Activated CD8-positive, alpha-beta memory T cell treated with anti-CD3 and anti-CD28 coated beads for 24 hours (primary cell): ENCODE data around the gene KLHL12.

ENCODE experiments used
- DNase-seq: peaks from one replicate; pipeline ENCODE4 v3.0.0-alpha.2; 2020

The KLHL12 gene

DNA sequence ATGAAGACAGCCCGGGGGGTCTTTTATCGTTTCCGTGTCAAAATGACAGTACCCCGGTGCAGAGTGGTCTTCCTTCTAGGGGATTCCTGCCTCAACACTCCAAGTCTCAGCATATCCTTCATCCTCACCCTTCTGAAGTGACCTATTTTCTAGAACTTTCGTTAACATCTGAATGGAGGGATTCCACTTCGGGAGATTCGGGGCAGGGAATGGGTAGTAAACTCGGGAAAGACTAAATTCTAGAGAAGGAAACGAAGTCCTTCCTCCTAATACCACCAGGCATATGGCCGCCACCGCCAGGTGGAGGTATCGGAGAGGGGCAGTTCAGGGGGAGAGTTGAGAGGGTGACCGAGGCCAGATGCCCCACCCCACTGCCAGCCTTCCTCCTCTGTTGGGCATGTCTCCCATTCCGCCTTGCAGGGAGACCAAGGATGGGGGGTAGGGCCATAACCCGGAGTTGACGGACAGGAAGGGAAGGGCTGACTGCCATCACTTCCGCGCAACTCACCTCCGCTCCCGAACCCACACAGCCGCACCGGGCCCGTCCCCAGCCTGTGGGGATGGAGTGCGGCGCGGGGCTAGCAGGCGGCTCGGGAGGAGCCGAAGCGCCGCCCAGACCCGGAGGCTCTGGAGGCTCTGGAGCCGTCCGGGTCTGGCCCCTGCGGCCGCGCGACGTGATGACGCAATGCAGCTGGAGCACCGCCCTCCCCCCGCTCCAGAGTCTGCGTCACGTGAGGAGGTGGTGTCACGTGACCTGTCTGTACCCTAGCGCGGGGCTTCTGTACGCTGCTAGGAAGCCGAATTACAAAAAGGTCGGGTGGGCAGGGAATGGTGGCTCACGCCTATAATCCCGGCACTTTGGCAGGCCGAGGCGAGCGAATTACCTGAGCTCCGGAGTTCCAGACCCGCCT is at the start of gene KLHL12:
Gene KLHL12, minus strand, starts transcription at position 654 of the 911 bp plus-strand sequence. CDS start 2,072 bp downstream, outside the sequence.
- DNase-seq = peak; percentile 97

- DNase-seq = no peak
Observed at GRCh38 chr1:202976633-202977032, 49.6 kb upstream of the KLHL12 start.

GRCh38 chr1:202974856-202975255 is 47.8 kb upstream of the KLHL12 start:
- DNase-seq = no peak

DNA sequence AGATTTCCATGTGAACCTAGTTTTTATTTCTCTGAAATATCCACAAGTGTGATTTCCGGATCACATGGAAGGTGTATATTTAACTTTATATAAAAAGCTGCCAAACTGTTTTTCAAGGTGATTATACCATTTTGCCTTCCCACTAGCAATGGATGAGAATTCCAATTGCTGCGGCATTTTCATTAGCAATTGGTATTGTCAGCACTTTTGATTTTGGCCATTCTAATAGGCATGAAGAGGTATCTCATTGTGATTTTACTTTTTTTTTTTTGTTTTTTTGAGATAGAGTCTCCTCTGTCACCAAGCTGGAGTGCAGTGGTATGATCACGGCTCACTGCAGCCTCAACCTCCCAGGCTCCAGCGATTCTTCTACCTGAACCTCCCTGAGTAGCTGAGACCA is 45.0 kb upstream of the KLHL12 start:
- DNase-seq = no peak

- no peak for DNase-seq
Observed at GRCh38 chr1:202968895-202969295, 41.9 kb upstream of the KLHL12 start.

DNA sequence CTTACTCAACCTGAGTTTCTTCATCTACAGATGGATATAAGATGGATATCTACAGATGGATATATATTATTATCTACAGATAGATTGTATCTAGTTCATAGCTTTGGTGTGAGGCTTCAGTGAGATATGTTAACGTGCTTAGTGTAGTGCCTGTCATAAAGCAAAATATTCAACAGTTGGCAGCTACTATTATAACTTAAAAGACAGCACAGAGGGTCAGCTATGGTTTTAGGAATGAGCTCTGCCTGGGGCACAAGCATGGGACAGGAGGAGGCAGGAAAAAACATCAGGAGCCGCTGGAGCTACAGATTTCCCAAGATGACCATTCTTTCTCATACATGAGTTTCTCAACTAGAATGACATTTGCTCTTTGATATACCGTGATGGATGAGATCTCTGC is 41.3 kb upstream of the KLHL12 start:
- DNase-seq = no peak

- no peak for DNase-seq
Observed at GRCh38 chr1:202967684-202968281, 40.7 kb upstream of the KLHL12 start.

GRCh38 chr1:202966006-202966898 is 39.2 kb upstream of the KLHL12 start:
- no peak for DNase-seq

GRCh38 chr1:202965422-202965821 is 38.4 kb upstream of the KLHL12 start:
- no peak for DNase-seq

DNA sequence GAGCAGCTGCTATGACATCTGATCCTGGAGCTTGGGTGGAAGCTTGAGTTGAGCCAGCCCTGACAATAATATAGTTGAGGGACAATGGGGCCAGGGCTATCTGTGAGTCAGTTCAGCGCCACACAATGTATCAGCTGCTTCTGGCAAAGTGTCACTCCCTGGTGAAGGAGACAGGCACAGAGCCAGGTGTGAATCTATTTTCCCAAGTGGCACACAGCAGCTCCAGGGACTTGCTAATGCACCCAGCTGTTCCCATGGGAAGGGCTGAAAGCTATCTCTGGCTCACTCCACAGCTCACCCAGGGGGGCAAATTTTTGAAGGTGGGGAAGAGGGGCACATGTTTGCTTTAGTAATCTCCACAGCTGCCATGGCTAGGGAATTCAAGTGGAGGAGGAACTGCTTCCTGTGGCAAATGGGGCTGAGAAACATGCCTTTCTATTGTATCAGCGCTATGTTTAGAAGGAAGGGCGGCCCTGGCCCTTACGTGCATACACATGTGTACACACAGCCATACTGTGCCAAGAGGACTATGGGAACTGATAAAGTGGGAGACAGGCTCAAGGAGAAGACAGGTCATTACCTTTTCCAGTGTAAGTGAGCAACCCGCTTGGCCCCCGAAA is 37.9 kb upstream of the KLHL12 start:
- no peak for DNase-seq

- no peak for DNase-seq
Observed at GRCh38 chr1:202961220-202961880, 34.3 kb upstream of the KLHL12 start.

DNA sequence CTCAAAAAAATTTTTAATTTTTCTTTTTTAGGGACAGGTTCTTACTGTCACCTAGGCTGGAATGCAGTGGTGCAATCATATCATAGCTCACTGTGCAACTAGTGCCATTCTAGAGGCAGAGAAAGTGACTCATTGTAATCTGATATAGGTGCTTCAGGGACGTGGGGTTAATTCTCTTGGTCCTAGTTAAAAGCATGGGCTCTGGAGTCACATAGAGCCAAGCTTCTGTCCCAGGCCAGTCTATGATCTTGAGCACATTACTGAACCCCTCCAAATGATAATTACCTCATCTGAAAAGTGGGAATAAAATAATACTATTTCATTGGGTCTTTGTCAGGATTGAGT is 32.2 kb upstream of the KLHL12 start:
- DNase-seq = no peak

GRCh38 chr1:202958544-202959275 is 31.7 kb upstream of the KLHL12 start:
- DNase-seq = no peak

DNA sequence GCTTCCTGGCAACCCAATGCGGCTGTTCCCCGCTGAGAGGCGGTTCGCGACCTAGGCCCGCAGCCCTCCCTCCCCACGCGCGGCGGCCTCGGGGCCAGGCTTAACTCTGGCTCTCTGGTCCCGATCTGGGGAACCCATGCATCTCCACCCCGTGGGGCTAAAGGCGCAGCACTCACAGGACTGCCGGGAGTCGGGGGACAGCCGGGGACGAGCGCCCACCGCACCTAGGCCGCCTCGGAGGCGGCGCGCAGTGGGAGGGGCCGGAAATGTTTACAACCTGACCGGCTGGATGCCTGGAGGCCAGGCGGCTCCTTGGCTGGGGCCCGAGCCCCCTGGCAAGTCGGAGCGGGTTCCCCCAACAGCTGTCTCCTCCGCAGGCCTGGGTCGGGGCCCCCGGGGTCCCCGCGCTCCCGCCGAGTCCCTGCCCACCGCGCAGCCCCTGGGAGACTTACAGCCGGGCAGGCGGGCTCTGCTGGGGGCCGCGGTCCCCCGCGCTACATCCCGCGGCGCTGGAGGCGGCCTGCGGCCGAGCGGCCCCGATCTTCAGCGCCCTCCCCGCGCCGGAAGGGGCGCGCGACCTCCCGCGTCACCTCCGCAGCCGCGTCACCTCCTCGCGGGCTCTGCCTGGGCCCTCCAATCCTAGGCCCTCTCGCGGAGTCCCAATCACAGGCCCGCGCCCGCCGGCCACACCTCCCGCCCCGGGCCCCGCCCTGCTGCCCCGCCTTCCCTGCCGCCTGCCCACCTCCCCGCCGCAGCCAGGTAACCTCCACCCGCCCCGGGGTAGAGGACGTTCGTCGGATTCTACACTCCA is 30.9 kb upstream of the KLHL12 start, which contains the start of gene ADIPOR1:
Gene ADIPOR1, minus strand, starts transcription at position 580 of the 811 bp plus-strand sequence. CDS start 7,242 bp downstream, outside the sequence.
- peak; percentile 97 for DNase-seq

DNA sequence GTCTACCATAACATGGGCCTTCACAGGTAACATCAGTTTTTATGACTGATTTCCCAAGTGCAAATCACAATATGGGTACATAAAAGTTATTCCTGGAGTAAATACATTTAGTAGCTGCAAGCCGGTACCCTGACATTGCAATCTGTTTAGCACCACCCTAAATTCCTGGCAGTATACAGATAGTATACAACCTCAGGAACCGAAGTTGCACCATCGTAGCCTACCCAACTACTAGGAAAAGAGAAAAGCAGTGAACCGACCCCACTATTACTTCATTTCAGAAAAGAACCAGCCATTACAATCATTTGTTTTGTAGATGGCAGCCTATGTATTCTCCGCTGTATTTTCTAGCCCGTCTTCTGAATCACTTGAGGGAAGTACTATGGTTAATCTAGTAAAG is 29.9 kb upstream of the KLHL12 start:
- no peak for DNase-seq

- no peak for DNase-seq
Observed at GRCh38 chr1:202954057-202954745, 27.2 kb upstream of the KLHL12 start.

GRCh38 chr1:202953392-202953791 is 26.4 kb upstream of the KLHL12 start:
- DNase-seq = no peak

DNA sequence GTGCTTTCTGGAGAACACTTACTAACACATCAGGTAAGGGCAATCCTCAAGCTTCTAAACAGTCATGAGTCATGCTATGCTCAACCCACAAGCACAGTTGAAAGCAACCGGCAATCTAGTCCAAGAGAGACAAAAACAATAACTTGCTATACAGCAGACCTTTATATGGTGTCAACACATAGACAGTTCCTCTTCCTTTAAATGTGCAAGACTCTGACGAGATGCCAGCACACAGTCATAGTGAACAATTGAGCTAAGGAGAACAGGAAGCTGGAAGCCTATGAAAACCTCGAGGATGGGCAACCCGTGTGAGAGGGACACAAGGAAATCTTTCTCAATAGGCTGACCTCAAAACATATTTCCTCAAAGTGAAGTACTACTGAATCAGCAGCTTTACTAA is 25.8 kb upstream of the KLHL12 start:
- no peak for DNase-seq

- no peak for DNase-seq
Observed at GRCh38 chr1:202952099-202952498, 25.1 kb upstream of the KLHL12 start.

- no peak for DNase-seq
Observed at GRCh38 chr1:202951437-202951836, 24.4 kb upstream of the KLHL12 start.
